ENCODE data around the gene OLA1.
A peak's percentile ranks its signal among the peaks of the same experiment; 100 is the strongest.

OLA1 gene

GRCh38 chr2:174117951-174118930 is 130.1 kb downstream of the OLA1 start:
- no peak for DNase-seq

GRCh38 chr2:174112073-174112472 is 136.3 kb downstream of the OLA1 start:
- DNase-seq: no peak

DNA sequence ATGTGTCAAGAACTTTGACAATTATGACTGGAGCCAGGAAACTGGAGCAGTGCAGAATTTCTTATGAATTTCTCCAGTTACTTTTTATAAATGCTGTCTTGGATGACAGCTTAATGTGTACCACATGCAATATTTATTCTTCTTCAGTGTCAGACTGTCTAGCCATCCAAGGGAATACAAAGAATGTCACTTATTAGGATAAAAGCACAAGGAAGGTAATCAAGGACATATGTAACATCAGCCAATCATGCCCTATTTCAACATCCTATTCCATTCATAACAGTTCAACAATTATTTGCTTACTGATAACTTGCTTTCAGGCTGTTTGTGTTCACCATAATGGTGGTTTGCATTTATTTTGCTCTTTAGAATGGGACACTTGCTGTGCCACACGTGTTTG is 139.8 kb downstream of the OLA1 start:
- no peak for DNase-seq

- no peak for DNase-seq
Measured at GRCh38 chr2:174106736-174107135, 141.6 kb downstream of the OLA1 start.

DNA sequence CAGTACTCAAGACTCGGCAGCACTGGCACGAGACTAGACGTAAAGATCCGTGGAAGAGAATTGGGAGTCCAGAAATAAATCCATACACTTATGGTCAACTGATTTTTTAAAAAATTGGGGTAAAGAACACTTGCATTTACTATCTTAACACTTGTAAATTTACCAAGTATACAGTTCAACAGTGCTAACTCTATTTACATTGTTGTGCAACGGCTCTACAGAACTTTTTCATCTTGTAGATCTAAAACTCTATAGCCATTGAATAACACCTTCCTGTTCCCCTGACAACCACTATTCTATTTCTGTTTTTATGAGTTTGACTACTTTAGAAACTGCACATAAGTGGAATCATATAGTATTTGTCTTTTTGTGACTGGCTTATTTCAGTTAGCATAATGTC is 153.8 kb downstream of the OLA1 start:
- peak in 1 of 5 experiments; percentile 11 for DNase-seq

DNA sequence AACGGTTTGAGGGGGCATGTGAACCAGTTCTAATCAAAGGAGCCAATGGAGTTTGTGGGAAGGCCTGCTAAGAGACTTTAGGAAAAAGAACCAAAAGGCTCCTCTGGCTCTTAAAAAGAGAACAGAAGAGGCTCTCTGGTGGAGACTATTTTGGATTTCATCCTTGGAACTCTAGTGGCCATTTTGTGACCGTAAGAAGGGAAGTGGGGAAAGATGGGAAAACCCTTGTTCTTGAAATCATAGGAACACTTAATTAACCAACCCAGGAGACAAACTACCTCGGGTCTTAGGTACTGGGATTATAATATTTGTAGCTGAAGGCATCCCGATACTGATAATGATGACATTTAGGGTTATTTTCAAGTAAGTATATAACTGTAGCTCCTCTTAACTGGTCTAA is 157.9 kb downstream of the OLA1 start:
- DNase-seq: no peak

GRCh38 chr2:174088706-174089460 is 159.4 kb downstream of the OLA1 start:
- DNase-seq: peak in 1 of 5 experiments; percentile 46

GRCh38 chr2:174086708-174087107 is 161.6 kb downstream of the OLA1 start:
- DNase-seq: no peak

DNA sequence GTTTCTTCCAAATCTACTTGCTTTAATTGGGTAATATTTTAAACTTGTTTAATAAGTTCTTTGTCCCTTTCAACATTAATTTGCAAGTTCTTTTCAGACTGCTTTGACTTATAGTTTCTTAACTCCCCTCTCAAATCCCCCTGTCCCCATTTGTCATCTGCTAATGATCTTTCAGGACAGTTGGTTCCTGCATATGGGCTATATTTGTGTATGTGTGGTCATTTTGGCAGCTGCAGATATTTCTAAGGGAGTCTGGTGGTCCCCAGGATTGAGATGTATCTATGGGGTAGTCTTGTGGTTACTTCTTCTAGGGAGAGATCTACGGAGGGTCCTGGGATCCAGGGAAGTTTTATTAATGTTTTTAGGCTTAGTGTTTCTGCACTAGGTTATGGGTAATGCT is 162.6 kb downstream of the OLA1 start:
- DNase-seq: no peak

DNA sequence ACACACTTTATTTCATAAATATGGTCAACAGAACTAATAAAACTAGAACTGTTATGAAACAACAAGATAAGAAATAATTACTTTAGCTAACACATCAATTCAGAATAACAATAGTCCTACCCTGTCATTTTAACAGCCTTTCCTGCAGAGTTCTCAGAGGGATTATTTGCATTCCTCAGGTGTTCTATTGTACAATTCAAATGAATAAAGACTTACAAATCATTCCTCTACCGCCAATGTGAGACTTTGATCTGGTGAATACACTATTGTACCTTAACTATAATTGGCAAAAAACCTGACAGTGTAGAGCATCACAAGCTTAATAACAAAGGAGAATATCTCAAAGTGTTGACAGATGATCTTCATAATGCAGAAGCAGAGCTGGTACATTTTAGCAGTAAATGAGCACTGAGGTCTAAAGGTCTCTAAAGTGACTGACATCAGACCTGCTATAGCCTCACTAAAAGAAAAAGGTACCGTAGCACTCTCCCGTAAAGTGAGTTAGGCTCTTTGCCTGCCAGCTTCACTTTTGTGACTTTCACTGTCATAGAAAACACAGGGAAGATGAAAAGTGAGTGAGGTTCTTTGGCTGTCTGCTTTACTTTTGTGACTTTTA is 164.4 kb downstream of the OLA1 start:
- no peak for DNase-seq

- DNase-seq: no peak
Measured at GRCh38 chr2:174080672-174081121, 167.6 kb downstream of the OLA1 start.

DNA sequence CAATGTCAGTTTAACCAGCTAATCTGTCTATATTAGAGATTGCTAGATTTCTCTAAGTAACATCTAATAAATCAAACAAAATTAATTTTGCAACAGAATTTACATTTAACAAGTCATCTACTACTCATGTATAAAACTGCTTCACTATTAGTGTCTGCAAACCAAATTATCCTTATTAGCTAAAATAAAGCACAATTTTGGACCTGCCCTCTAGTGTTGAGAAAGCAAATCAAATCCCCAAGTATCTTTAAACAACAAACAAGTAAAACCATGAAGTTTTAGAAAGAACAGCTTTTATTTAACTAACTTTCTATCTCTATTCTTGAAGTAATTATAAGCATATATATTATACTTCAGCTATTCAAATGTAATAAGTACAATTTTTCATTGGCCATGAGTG is 170.1 kb downstream of the OLA1 start:
- DNase-seq: peak in 1 of 5 experiments; percentile 13

GRCh38 chr2:174076975-174077374 is 171.4 kb downstream of the OLA1 start:
- DNase-seq: no peak

- DNase-seq: no peak
Measured at GRCh38 chr2:174076040-174076439, 172.3 kb downstream of the OLA1 start.

GRCh38 chr2:174074831-174075230 is 173.5 kb downstream of the OLA1 start:
- DNase-seq: no peak

GRCh38 chr2:174072857-174073256 is 175.5 kb downstream of the OLA1 start:
- DNase-seq: no peak

- DNase-seq: no peak
Measured at GRCh38 chr2:174072069-174072468, 176.3 kb downstream of the OLA1 start.

DNA sequence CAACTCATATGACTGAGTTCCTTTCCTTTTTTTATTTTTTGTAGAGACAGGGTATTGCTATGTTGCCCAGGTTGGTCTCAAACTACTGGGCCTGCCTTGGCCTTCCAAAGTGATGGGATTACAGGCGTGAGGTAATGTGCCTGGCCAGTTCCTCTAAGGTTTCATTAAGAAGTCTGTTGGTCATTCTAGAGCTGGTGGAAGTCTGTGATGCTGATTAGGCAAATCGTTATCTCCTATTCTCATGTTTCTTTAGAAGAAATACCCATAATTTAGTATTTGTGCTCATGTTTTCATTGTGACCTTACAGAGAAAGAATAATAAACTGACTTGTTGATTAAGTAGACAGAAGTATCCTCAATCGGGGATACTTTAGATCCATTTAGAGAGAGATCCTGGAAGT is 177.0 kb downstream of the OLA1 start:
- DNase-seq: no peak

DNA sequence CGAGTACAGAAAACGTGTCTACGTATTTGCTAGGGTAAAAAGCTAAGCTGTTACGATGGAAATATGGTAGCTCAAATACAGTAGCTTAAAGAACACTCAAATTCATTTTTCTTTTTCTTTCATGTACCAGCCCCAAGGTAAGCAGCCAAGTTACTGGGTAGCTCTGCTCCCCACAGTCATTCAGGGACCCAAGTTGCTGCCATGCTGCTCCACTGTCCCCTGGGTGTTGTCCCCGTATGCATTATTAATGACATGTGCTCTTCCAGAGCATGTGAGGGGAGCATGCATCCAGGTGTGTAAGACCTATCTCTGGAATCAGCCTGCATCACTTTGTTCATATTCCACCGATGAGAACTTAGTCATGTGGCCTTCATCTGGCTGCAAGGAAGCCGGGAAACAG is 178.1 kb downstream of the OLA1 start:
- DNase-seq: no peak

GRCh38 chr2:174067815-174068214 is 180.5 kb downstream of the OLA1 start:
- DNase-seq: no peak

DNA sequence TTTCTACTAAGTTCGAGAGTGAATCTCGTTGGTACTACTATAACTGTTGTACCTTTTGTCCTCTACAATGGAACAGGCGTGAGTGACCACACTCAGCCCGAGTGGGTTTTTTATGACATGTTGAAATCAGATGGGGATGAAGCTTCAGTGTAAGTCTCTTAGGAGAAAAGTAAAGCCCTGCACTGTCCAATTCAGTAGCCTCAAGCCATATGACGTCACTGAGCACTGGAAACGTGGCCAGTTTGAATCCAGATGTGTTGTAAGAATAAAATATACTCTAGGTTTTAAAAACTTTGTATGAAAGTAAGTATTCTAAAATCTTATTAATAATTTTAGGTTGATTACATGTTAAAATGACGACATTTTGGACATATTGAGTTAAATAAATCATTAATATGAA is 181.5 kb downstream of the OLA1 start:
- DNase-seq: no peak

- DNase-seq: no peak
Measured at GRCh38 chr2:174063492-174064092, 184.7 kb downstream of the OLA1 start.

DNA sequence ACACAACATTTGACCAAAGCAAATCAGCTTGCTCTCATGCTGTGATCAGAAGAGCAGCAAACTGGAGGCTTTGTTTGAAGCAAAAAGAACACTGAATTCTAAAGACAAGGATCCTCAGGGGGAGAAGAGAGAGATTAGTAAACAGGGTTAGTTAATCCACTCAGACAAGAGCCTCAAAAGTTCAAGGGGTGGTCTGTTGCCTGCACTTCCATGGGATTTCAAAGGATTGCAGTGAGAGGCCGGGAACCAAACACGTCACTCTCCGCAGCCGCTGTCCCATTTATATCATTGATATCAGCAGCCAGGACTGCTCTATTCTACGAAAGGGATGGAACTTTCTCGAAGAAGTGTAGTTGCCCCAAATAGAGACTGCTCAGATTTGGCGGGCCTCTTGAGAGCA is 185.4 kb downstream of the OLA1 start:
- no peak for DNase-seq

Measured in T-helper 2 cell (primary cell).